HepG2 (cell line): ENCODE measurements around the gene ANKRD52. TPM values are rescaled to one million over a fixed set of nuclear protein-coding genes. Genes with fewer than 3 reads are reported as not detected.

Experiments used
- ATAC-seq: fragments of 200-7000 bp; cut with Tn5 transposase; 3 replicates; pipeline ENCODE4 v1.9.1; 2020; ENCODE audit warnings: mild to moderate bottlenecking, moderate library complexity
- BruUV-seq: library from RNA; stranded (reverse); fragments of 400-500 nt; replicated peaks from 2 replicates; lab custom pipeline; 2021; lab: Mats Ljungman, UMichigan
- CTCF ChIA-PET: fragments of 300-600 bp; formaldehyde crosslinking; extraction: SDS; loops from one replicate; lab custom pipeline; 2021; ENCODE audit warnings: low total read pairs, inconsistent platforms, low intra/inter-chr PET ratio; lab: Yijun Ruan, JAX
- POLR2A ChIA-PET: fragments of 350-600 bp; sonication (Branson Sonifier 250); formaldehyde crosslinking; loops from one replicate; lab custom pipeline; 2020; ENCODE audit warnings: antibody characterized with exemption, inconsistent platforms; lab: Yijun Ruan, JAX
- DNase-seq: peaks from one replicate; pipeline ENCODE4 v3.0.0-alpha.2; 2015; ENCODE audit warnings: low spot score
- FAIRE-seq: peaks from 3 replicates; lab custom pipeline; 2011; peaks lifted over from hg19 to GRCh38; lab: Jason Lieb, UNC
- H2AFZ ChIP-seq: one replicate; pipeline ENCODE4 v1.6.1; 2011; ENCODE audit warnings: low read length, inconsistent platforms
- H3K27ac ChIP-seq: fragments of 300-600 bp; 3 replicates; pipeline ENCODE4 v1.8.0; 2011; ENCODE audit warnings: mixed run types, mild to moderate bottlenecking, mixed read lengths, low read length, inconsistent platforms; ENCODE audit not compliant: insufficient read depth; ENCODE audit errors: extremely low read length
- H3K27me3 ChIP-seq, 2 experiments: fragments of 200-600 bp in 1 of 2; 2 replicates in 1 of 2; 3 replicates in 1 of 2; pipeline versions ENCODE4 v1.6.0 to v1.8.0; 2011; ENCODE audit warnings: low read length in 2 of 2, mild to moderate bottlenecking in 2 of 2, moderate library complexity in 2 of 2, inconsistent platforms in 1 of 2; ENCODE audit not compliant: insufficient read depth in 2 of 2, control insufficient read depth in 1 of 2
- H3K36me3 ChIP-seq, 2 experiments: fragments of 200-600 bp in 1 of 2; replicated peaks in 1 of 2; 2 replicates in 1 of 2; 3 replicates in 1 of 2; pipeline versions ENCODE4 v1.5.1 to v1.8.0; 2011; ENCODE audit warnings: low read length in 2 of 2, inconsistent platforms in 1 of 2; ENCODE audit not compliant: insufficient read depth in 2 of 2, control insufficient read depth in 1 of 2
- H3K4me1 ChIP-seq: 2 replicates; pipeline ENCODE4 v1.5.1; 2012; ENCODE audit warnings: low read length, inconsistent platforms; ENCODE audit not compliant: insufficient read depth
- H3K4me2 ChIP-seq: 2 replicates; pipeline ENCODE4 v1.6.0; 2011; ENCODE audit warnings: low read depth, low read length, inconsistent platforms
- H3K4me3 ChIP-seq, 3 experiments: fragments of 200-600 bp in 1 of 3; sonication (generic), shearing (Covaris generic) in 1 of 3; replicated peaks in 1 of 3; 2 replicates each; pipeline ENCODE4 v1.5.1; 2011 to 2016; ENCODE audit warnings: low read length in 3 of 3, inconsistent platforms in 2 of 3, low read depth in 2 of 3, mild to moderate bottlenecking in 2 of 3, control low read depth in 1 of 3, mixed read lengths in 1 of 3; ENCODE audit not compliant: insufficient read depth in 1 of 3
- H3K79me2 ChIP-seq: one replicate; pipeline ENCODE4 v1.6.1; 2011; ENCODE audit warnings: low read length, inconsistent platforms; ENCODE audit not compliant: insufficient read depth
- H3K9ac ChIP-seq: 2 replicates; pipeline ENCODE4 v1.6.0; 2011; ENCODE audit warnings: mild to moderate bottlenecking, low read depth, low read length, inconsistent platforms; ENCODE audit not compliant: insufficient read depth
- H3K9me3 ChIP-seq: 2 replicates; pipeline ENCODE4 v1.5.1; 2012; ENCODE audit warnings: mild to moderate bottlenecking, low read length
- H4K20me1 ChIP-seq: 2 replicates; pipeline ENCODE4 v1.6.0; 2011; ENCODE audit warnings: inconsistent platforms, mild to moderate bottlenecking, low read length, moderate library complexity; ENCODE audit not compliant: insufficient read depth
- CREB1 ChIP-seq, 2 experiments: fragments of 450-650 bp in 1 of 2; IDR thresholded peaks; 2 replicates each; pipeline ENCODE4 v1.6.1; 2016 to 2017; ENCODE audit warnings: control low read depth in 1 of 2, mild to moderate bottlenecking in 1 of 2, missing compliant biosample characterization in 1 of 2, missing genetic modification characterization in 1 of 2
- MNT ChIP-seq: fragments of 450-650 bp; IDR thresholded peaks from 2 replicates; pipeline ENCODE4 v1.6.1; 2016
- PBX2 ChIP-seq: IDR thresholded peaks from 2 replicates; pipeline ENCODE4 v1.6.1; 2016; ENCODE audit warnings: control low read depth
- PLSCR1 ChIP-seq: sonication (generic); formaldehyde crosslinking; IDR thresholded peaks from 2 replicates; pipeline ENCODE4 v1.5.0; 2020; ENCODE audit warnings: missing genetic modification reagents, mild to moderate bottlenecking, borderline replicate concordance
- RXRB ChIP-seq: IDR thresholded peaks from 2 replicates; pipeline ENCODE4 v1.6.1; 2016; ENCODE audit warnings: borderline replicate concordance, missing genetic modification reagents, missing compliant biosample characterization
- SMAD1 ChIP-seq: sonication (generic); formaldehyde crosslinking; IDR thresholded peaks from 2 replicates; pipeline ENCODE4 v1.4.0; 2020; ENCODE audit warnings: missing genetic modification reagents, low read depth, mild to moderate bottlenecking, borderline replicate concordance
- ZBTB21 ChIP-seq: sonication (generic); formaldehyde crosslinking; IDR thresholded peaks from 2 replicates; pipeline ENCODE4 v1.4.0; 2020; ENCODE audit warnings: missing genetic modification reagents
- ZBTB3 ChIP-seq: sonication (generic); formaldehyde crosslinking; IDR thresholded peaks from 2 replicates; pipeline ENCODE4 v1.4.0; 2020; ENCODE audit warnings: low read depth, mild to moderate bottlenecking, moderate library complexity, missing genetic modification reagents, borderline replicate concordance
- ZBTB49 ChIP-seq: sonication (generic); formaldehyde crosslinking; IDR thresholded peaks from 2 replicates; pipeline ENCODE4 v1.4.0; 2020; ENCODE audit warnings: missing genetic modification reagents, borderline replicate concordance
- ZNF260 ChIP-seq: sonication (generic); formaldehyde crosslinking; IDR thresholded peaks from 2 replicates; pipeline ENCODE4 v1.4.0; 2020; ENCODE audit warnings: missing genetic modification reagents, low read depth, mild to moderate bottlenecking, borderline replicate concordance
- ZNF329 ChIP-seq: sonication (generic); formaldehyde crosslinking; IDR thresholded peaks from 2 replicates; pipeline ENCODE4 v1.9.0; 2021; ENCODE audit warnings: low read depth, mild to moderate bottlenecking, missing genetic modification reagents
- WGBS: methylation state at CpG from one replicate; pipeline ENCODE4 v1.1.6; 2017; ENCODE audit warnings: low lambda C conversion rate; 5-methylcytosine and 5-hydroxymethylcytosine counted together
- in situ Hi-C: cut with HindIII; loops from 2 replicates; pipeline ENCODE4 v1.10.0; 2017; ENCODE audit warnings: low pct_unique_long_range_greater_than_20kb; ENCODE audit not compliant: extremely low pct_ligation_motif_present
- intact Hi-C: fragments of 100-400 bp; cut with micrococcal nuclease; formaldehyde crosslinking; loops from one replicate; pipeline ENCODE4 v1.10.0; 2022; ENCODE audit not compliant: unreplicated experiment
- polyA plus RNA-seq, 8 experiments: library from polyadenylated mRNA; depleted of rRNA in 3 of 8; stranded (reverse) in 7 of 8; unstranded in 1 of 8; fragments of >200 nt; fragmentation: Illumina TruSeq in 4 of 8; extraction: Trizol in 4 of 8; gene quantifications; 2 replicates each; pipeline versions ENCODE4 v1.2.1 to v1.2.3, GENCODE V29; 2011 to 2016; ENCODE audit warnings: low read depth in 4 of 8, missing spikeins in 1 of 8, mixed read lengths in 1 of 8; ENCODE audit not compliant: insufficient read depth in 1 of 8
- total RNA-seq, 5 experiments: library from RNA; depleted of rRNA; stranded (reverse); fragments of >200 nt; fragmentation: Illumina TruSeq; extraction: Trizol; gene quantifications; 2 replicates each; pipeline ENCODE4 v1.2.3, GENCODE V29; 2016; ENCODE audit warnings: low read depth in 1 of 5

The ANKRD52 gene
- total and polyA plus RNA-seq, 2 of the 13 experiments (the other 11 are each of a cell fraction or from before 2014, with no cell fraction given) = 7.8 to 9.2 TPM

- Histone ChIP-seq H3K4me2 (no peak overlapping the region), H2AFZ (no peak overlapping the region), H3K4me1 (peaks cover 17% of the 10 kb centered on the region), H3K4me3 (no peak overlapping the region), H3K27me3 (no peaks in the 10 kb centered on the region), H4K20me1 (no peaks in the 10 kb centered on the region), H3K27ac (no peak overlapping the region), H3K9ac (no peak overlapping the region), H3K79me2 (peaks cover 10% of the 10 kb centered on the region), H3K9me3 (no peaks in the 10 kb centered on the region), H3K36me3 (peaks cover 31 to 55% of the 10 kb centered on the region in 2 experiments)
- BruUV-seq = no TSS peak
- WGBS = 90% methylated on average over 3 of the region's 3 CpGs
- in situ Hi-C loops (no loop called here), intact Hi-C loops (no loop called here)
- DNase-seq (no peak), FAIRE-seq (no peak), ATAC-seq (no peak)
- no peak for TF ChIP-seq CREB1 (IDR thresholded peaks at IDR 0.05)
- no peak for TF ChIP-seq CREB1 (CRISPR knock-in tag; IDR thresholded peaks at IDR 0.05)
- TF ChIP-seq PBX2 = no peak
- TF ChIP-seq MNT = peak; percentile 51; the same call in 1 of the 2 replicates
- TF ChIP-seq ZBTB21 (CRISPR knock-in tag) = no peak
- POLR2A ChIA-PET = interaction anchor here (1.4 kb wide), 1 partner anchor 21 kb away, joined by 4 read pairs; no protein-coding TSS in a partner anchor
- CTCF ChIA-PET = no interaction called here
These were observed 5.5 kb downstream of the ANKRD52 start for GRCh38 chr12:56252649-56253048.

- H3K36me3 ChIP-seq = peaks cover 36 to 66% of the 10 kb centered on the region in 2 experiments
- in situ Hi-C loops (no loop called here), intact Hi-C loops (no loop called here)
- no peak overlapping the region for H3K9ac ChIP-seq
- TF ChIP-seq SMAD1 (CRISPR knock-in tag) (no peak), ZNF260 (no peak), ZNF329 (CRISPR knock-in tag) (no peak), ZBTB49 (CRISPR knock-in tag) (no peak), ZBTB3 (CRISPR knock-in tag) (no peak), RXRB (CRISPR knock-in tag) (no peak), PLSCR1 (no peak)
- no peak overlapping the region for H2AFZ ChIP-seq
- ATAC-seq (no peak), DNase-seq (no peak), FAIRE-seq (no peak)
- no peak overlapping the region for H3K27ac ChIP-seq
- no TSS peak for BruUV-seq
- no peaks in the 10 kb centered on the region for H3K9me3 ChIP-seq
- POLR2A ChIA-PET = no interaction called here
- H3K27me3 ChIP-seq = no peaks in the 10 kb centered on the region
- WGBS = 75% methylated on average over 3 of the region's 8 CpGs
- no peaks in the 10 kb centered on the region for H4K20me1 ChIP-seq
- H3K4me2 ChIP-seq = no peak overlapping the region
- H3K4me1 ChIP-seq = peaks cover 8% of the 10 kb centered on the region
- no peaks in the 10 kb centered on the region for H3K79me2 ChIP-seq
- CTCF ChIA-PET = no interaction called here
- H3K4me3 ChIP-seq = no peak overlapping the region
These were observed 9.5 kb downstream of the ANKRD52 start for GRCh38 chr12:56248711-56249110.
